GM03348 (cell line): ENCODE data around the gene TANGO2.

Source experiments
- DNase-seq: peaks from one replicate; pipeline ENCODE4 v3.0.0; 2012; ENCODE audit warnings: low spot score

Gene TANGO2

GRCh38 chr22:20044495-20045151, 23.7 kb downstream of the TANGO2 start:
- no peak for DNase-seq

- no peak for DNase-seq
These were observed 25.8 kb downstream of the TANGO2 start for GRCh38 chr22:20046730-20047129.

GRCh38 chr22:20051927-20052308, 31.0 kb downstream of the TANGO2 start:
- no peak for DNase-seq

- DNase-seq, result no peak
These were observed 31.7 kb downstream of the TANGO2 start for GRCh38 chr22:20052309-20053259.

- no peak for DNase-seq
These were observed 32.6 kb downstream of the TANGO2 start for GRCh38 chr22:20053407-20054033.

- DNase-seq, result no peak
These were observed 33.1 kb downstream of the TANGO2 start for GRCh38 chr22:20054034-20054427.

- DNase-seq, result no peak
These were observed 33.6 kb downstream of the TANGO2 start for GRCh38 chr22:20054485-20054884.

- DNase-seq, result no peak
These were observed 34.2 kb downstream of the TANGO2 start for GRCh38 chr22:20055144-20055543.

GRCh38 chr22:20055654-20056053, 34.7 kb downstream of the TANGO2 start:
- no peak for DNase-seq

- no peak for DNase-seq
These were observed 35.3 kb downstream of the TANGO2 start for GRCh38 chr22:20056161-20056560.

GRCh38 chr22:20056696-20057386, 35.9 kb downstream of the TANGO2 start:
- no peak for DNase-seq

GRCh38 chr22:20057596-20058268, 36.8 kb downstream of the TANGO2 start:
- DNase-seq, result no peak

GRCh38 chr22:20058989-20059770, 38.3 kb downstream of the TANGO2 start:
- no peak for DNase-seq

- DNase-seq, result no peak
These were observed 40.0 kb downstream of the TANGO2 start for GRCh38 chr22:20060700-20061480.

GRCh38 chr22:20061481-20061861, 40.6 kb downstream of the TANGO2 start:
- no peak for DNase-seq

- DNase-seq, result no peak
These were observed 41.3 kb downstream of the TANGO2 start for GRCh38 chr22:20062043-20062765.

GRCh38 chr22:20062766-20063083, 41.8 kb downstream of the TANGO2 start:
- no peak for DNase-seq

- no peak for DNase-seq
These were observed 42.6 kb downstream of the TANGO2 start for GRCh38 chr22:20063271-20064139.

- no peak for DNase-seq
These were observed 43.2 kb downstream of the TANGO2 start for GRCh38 chr22:20064140-20064480.
